Activated CD4-positive, alpha-beta T cell treated with anti-CD3 and anti-CD28 coated beads, Interleukin-2, amount 50 U/mL, for 4 hours (primary cell): ENCODE measurements around the gene PDIA5.

Source experiments
- DNase-seq, 2 experiments: peaks; one replicate each; pipeline ENCODE4 v3.0.0-alpha.2; 2020

PDIA5 gene

DNA sequence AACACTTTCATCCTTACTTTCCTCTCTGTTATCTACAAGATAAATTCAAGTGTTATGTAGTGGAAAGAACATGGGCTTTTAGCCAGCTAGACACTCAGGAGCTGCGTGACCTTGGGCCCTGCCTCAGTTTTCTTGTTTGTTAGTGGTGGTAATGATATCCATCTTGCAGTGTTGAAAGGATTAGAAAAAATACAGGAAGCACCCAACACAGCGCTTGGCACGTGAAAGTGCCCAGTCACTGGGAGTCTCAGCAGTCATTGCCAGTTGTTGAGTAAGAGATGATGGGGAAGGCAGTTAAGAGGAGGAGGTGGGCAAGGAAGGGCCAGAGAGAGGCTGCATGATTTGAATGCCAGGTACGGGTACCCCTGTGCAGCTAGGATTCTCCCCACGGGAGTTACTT is 5.3 kb downstream of the PDIA5 start:
- DNase-seq, result no peak

DNA sequence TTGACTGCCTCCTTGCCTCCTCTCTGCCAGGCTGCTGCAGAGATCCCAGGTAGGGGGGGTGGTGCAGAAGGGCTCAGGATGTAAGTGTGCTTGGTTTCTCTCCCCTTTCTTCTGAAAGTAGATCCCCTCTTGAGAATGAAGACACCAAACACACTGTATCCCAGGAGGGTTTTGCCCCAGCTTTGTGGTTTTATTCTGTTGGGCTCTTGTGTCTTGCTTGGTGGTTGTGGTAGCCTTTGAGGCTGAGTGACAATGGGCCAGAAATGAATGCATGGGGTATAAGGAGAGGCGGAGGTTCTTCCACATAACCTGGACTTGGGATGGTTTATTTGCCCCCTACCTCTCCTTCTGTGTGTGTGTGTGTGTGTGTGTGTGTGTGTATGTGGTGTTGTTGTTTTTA is 5.7 kb downstream of the PDIA5 start:
- DNase-seq, result no peak

DNA sequence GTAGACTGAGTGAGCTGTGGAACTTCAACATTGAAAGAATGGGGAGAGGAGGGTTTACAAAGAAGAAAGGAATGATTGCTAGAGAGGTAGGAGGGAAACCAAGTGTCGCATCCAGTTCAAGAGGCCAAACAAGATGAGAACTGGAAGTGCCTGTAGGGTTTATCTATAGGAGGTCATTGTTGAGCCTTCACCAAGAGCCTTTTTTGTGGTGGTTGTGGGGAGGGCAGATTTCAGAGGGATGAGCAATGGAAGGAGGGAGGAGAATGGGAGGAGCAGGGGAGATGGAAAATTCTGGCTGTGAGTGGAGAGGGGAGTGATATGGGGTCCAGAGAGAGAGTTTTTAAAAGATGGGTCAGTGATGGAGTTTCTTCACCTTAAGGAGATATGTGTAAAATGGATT is 8.5 kb downstream of the PDIA5 start:
- no peak for DNase-seq

DNA sequence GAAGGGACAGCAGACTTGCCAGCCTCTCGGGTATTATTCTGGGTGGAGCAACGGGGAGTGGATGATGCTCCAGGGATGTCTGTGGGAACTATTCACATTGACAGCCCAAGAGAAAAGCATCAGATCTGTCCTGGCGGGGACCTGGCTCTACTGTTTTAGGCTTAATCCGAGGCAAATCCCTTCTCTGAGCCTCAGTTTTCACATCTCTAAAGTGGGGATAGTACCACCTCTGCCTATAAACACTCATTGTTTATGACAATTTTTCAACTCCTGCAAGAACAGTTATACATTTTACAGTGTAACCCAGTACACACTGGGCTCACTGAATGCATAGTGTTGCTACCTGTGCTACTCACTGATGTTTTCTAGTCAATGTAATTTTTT is 9.3 kb downstream of the PDIA5 start:
- no peak for DNase-seq

DNA sequence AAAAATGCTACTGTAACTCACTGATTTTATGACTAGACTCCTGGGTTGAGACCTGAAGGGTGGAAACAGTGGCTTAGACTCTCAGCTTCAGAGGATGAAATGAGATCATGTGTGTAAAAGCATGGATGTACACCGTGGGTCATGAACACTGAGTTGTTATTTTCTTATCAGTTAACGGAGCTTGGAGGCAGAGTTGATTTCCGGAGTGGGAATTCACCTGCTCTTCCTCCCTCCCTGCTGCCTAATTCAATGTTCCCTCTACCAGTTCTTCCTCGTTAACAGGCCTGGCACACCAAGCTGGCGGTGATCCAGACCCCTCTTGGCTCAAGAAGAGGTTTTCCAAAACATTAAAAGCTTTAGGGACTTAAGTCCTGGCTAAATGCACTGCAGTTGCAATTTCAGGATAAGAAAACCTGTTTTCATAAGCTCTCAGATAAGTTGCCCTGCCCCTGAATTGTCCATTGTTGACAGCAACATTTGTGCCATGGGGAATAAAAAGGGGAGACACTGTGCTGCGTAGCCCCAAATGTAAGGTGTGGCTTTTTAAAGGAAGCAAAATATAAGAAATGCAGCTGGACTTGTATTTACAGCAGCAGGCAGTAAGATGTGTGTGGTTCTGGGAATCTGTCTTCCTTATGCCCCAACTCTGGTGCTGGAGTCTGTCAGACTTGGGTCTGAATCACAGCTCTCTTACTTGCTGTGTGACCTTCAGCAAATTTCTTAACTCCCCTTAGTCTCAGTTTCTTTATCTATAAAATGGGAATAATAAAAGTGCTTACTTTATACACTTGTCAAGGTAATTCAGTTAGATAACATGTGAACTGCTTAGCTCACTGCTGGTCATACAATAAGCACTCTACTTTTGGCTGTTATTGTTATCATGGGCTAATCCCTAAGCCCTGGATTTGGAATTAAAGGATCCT is 9.9 kb downstream of the PDIA5 start:
- DNase-seq, result no peak

DNA sequence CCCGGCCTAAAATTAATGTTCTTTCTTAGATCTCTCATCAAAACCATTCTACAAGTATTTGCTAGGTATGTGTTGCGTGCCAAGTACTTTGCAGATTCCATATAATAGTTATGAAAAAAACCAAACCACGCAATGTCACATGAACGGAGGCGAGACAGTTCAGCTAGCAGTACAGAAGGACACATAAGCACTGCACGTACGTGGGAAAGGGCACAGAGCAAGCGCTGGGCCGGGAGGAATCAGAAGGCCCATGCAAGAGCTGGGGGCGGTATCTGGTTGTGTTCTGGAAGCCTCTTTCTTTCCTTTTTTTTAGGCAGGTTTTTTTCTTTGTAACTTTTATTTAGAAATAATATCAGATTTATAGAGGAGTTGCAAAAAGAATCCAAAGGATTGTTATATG is 11.3 kb downstream of the PDIA5 start:
- DNase-seq, result no peak

DNA sequence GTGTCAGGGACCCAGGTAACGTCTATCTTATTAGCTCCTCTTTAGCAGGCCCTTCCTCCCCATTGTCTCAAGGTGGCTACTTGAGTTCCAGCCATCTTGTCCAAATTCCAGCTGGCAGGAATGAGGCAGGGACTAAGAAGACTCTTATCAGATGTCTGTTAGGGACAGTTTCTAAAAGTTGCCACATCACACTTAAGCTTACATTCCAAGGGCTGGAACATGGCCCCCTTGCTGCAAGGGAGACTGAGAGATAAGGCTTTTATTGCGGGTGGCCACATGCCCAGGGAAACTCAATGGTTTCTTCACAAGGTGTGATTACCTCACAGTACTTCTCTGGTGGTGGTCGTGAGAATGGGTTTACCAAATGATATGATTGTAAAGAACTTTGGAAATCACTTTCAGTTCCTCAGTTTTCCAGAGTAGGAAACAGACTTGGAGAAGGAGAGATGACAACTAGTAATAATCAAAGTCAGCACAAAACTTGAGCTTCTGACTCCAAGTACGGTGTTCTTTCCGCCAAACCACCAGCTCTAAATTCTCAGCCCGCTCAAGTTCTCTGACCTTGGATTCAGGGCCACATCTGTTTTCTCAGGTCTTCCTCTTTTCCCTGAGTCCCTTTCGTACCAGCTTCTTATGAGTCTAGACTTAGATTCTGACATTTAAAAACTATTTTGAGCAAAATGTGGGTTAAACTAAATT is 14.2 kb downstream of the PDIA5 start:
- no peak for DNase-seq

DNA sequence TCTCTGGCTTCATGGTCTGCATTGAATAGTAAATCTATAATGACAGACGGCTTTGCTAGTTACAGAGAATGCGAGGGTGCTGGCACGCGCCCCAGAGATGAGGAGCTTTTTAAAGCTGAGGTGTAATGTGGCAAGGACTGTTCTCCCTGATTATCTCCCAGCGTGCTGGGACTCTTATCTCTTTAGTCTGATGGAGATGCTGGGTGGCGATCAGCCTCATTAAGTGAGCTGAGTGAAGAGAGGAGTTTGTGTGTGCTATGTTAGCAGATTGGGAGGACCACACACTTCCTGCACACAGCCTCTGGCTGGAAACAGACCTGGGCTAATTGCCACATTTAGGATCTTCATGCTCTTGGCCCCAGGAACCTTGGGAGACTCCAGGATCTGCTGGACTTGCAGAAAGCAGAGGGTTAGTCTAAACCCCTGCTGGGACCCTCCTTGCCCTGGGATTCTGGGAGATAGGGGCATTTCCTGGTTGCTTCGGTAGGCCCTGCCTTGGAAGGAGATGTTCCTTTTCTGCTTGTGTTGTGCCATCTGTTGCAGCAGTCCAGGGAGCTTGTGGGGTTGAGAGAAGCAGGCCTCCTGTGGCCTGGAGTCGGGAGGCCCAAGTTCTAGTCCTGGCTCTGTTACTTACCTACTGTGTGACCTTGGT is 15.0 kb downstream of the PDIA5 start:
- DNase-seq, result no peak

DNA sequence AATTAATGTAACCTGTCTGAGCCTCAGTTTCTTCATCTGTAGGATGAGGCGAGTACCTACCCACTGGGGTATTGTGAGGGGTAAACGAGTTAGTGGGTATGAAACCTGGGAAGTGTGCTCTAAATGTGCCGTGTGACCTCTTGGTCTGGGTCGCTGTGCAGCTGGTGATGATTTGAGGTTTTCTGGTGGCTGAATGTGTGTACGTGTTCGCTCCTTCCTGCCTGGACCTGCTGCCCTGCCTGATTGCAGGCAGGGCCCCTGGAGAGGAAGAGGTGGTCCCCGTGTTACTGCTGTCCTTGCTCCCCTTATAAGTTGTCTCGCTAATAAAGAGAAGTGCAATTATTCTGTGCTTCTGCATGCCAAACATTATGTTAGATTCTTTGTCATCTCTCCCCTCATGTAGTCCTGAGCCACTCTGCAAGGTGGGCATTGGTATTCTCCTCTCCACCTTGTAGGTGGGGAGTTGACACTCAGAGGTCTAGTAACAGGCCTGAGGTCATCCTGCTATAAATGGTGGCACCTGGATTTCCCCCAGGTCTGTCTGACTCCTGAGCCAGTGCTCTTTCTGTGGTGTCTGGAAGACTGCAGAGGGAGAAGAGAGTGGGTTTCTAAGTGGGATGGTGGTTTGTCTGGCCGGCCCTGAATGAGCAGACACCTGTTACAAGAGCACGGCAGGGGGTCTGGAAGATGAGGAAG is 15.7 kb downstream of the PDIA5 start:
- DNase-seq, result no peak

DNA sequence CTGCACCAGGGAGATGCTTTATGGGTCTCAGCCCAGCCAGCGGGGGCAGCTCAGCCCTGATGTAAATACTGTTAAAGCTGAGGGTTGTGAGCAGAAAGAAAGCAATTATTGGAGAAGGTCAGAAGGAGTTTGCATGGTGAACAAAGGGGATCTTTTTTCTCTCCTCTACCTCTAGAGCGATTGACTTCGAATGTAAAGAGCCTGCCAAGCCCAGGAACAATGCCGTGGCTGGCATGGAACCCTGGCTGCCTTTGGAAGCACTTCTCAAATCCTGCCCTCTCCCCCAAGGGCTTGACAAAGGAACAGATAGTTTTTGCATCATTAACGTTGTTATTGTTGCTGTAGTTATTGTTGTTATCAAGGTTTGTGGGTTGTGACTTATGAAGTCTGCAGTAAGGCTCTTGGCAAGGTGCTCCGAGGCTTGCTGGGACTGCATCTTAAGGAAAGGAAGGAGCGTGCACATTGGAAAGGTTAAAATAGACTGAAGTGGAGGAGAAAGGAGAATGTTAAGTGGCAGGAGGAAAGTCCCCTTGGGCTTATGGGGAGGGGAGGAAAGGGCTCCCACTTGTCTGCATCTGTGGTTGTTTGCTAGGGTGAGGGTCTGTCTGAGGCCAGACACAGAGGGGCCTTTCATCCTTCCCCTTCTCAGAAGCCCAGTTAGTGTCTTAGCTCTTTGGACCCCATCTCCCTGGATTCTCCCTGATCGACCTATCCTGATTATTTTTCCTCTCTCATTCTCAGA is 16.7 kb downstream of the PDIA5 start:
- no peak for DNase-seq

DNA sequence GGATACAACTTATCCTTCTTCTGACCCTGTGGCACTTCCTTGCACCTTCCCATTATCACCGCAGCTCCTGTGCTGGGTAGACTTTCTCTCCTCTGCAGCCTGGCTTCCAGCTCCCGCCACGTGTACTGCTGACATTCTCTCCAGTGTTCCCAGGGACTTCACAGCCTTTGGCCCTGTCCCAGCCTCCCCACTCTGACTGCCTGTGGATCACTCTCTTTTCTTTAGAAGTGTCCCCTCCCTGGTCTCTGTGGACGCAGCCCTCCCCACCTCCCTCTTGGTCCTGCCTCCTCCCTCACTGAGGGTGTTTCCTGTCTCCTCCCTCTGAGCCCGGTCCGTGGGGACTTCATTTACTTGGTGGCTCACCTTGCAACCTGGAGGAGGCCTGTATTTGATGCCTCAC is 17.4 kb downstream of the PDIA5 start:
- DNase-seq, result no peak

DNA sequence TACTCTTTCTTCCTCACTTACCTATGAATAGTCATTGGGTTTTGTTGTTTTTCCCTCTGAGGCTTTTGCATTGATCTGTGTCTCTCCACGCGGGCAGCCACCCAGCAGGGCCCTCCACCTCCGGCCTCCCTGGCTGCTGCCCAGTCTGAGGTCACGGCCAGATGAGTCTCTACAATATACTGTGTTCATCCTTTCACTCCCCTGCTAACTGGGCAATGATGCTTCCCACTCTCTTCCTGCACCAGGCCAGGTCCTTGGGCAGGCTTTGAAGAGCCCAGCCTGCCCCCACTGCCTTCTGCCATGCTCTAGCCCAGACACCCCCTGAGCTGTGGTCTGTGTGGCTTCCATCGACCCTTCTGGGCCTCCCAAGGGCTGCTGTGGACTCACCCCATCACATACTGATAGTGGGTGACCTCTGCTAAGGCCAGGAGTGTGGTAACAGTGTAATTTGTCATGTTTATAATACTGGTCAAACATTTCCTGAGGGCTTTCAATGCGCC is 18.0 kb downstream of the PDIA5 start:
- no peak for DNase-seq

DNA sequence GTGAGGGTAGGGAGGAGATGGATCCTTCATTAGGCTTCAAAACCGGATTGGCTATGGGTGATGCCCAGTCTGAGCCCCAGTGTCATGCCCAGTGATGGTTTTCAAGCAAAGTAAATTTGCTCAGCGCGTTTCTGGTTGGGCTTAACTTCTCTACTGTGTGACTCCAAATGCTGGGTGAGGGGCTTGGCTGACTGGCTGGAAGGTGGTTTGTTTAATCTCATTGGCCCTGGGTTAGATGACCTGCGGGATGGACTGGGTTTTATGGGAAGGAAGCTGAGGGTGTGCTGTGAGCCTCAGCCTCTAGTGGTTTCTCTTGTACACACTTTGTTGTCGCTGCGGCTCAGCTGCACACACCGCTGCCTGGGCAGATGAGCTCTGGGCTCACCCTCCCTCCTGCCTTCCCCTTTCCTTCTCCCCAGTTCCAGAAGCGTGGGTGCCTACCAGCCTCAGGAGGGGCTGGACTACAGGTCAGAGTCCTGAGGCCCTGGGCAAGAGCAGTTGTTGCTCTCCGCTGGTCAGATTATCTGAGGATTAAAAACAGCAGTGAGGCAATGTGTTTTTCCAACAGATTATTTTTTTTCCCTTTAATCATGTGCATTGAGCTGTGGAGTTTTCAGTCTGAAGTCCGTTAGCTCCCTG is 18.6 kb downstream of the PDIA5 start:
- DNase-seq, result no peak

DNA sequence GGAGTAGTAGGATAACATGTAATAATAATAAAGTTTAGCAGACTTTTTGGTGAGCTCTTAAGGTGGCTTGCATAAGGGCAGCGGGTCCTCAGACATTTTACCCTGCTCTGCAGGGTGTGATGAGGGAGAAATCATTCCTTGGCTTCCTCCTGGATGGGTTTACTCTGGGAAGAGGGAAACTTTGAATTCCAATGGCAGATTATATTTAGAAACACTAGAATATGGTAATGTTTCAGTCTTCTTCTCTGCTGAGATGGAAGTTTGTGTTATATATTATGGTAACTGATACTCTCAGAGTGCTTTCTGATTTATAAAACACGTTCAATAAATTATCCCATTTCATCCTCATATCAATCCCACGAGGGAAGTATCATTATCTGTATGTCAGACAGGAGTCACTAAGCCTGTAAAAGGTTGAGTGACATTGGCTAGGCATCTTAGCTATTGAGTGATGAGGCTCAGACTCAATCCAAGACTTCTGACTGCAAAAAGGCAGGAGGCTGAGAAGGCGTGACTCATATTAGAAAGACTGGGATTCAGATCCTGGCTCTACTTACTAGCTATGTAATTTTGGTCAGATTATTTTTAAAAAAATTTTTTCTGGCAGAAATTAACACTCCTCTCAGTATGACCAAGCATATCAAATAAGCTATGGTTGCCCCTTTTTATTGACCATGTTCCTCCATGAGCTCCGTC is 19.3 kb downstream of the PDIA5 start:
- no peak for DNase-seq

DNA sequence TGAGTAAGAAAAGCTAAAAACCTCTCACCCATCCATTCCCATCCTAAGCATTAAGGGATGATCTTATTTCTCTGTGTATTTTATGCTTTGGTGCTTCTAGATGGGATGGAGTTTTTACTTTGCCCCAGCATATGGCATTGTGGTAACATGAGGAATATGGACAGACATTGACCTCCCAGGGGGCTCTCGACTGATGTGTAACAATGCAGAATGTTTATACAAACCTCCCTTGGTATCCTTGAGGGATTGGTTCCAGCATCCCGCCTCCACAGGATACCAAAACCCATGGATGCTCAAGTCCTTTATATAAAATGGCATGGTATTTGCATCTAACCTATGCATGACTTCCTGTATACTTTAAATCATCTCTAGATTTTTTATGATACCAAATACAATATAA is 21.6 kb downstream of the PDIA5 start:
- DNase-seq, result no peak

DNA sequence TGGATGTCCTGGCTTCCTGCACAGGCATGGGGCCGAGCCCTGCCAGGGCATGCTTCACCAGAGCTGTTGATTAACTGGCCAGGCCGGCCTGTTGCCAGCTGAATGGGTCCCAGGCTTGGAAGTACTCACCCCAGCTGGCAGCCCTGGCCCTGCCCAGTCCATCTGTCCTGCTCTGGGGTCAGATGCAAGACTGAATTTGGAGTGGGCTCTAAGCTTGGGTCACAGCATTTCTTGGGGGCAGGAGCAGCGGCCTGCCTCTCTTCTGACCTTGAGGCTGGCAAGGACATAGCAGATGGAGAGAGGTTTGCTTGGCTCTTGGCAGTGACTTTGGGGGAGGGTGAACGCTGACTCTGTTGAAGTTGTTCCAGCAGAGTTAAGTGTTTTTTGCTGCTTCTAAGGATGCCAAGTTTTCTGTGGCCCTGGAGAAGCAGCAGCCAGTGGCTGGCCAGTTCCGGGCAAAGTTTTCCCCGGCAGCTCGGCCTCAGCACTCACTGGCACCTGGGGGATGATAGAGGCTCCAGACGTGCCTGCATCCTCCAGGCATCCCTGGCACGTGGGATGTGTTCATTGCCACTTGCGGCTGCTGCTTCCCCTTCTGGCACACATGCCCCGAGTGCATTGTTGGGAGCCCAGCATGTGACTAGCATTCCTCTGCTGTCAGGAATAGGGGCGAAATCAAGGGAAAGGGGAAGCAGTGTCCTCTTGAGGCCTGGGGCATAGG is 22.9 kb downstream of the PDIA5 start:
- DNase-seq, result no peak

DNA sequence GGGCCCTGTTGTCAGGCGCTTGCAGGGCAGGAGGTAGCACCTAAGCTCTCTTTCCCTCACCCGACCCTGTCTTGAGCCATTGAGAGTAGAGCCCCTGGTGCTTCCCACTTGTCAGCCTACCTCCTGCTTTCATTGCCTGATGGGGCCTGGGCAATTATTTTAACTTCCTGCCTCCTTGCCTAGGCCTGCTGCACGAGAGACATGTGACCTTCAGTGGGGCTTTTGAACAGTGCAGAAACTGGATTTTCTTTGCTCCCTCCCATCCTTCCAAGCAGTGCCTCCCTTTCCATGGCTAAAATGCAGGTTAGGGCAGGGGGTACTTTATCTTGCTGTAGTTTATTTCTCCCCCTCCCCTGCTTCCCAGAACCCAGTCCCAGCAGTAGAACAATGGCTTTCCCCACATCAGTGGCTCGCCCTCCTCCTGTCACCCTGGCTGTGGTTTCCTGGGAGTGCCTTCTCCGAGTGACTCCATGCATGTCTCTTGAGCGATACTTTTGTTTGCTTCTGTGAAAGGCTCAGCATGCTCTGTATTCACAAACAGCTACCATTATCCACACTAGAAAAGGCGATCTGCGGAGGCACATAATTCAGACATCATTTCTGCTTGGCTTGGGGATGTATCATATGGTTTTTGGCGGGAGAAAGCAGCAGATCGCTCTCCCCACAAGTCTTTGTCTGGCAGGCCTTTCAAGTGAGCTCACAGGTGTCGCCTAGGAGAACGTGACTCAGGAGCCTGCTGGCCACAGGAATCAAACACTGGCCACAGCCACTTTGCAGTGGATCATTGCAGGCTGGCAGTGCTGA is 24.1 kb downstream of the PDIA5 start:
- DNase-seq, result no peak

DNA sequence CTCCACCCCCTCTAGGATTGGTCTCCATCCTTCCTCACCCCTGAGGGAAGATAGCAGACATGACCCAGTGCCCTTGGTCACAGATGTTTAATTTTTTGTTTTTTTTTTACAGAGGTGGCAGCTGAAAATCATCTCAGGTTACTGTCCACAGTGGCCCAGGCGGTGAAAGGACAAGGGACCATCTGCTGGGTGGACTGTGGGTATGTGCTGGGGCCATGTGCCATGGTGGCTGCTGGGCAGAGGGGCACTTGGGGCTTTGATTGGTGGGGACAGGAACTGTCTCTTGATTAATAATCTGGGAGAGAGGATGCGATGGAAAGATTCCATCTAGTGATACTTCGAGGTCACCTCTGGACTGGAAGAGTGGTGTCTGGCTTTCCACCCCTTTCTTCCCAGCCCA is 25.4 kb downstream of the PDIA5 start:
- DNase-seq, result no peak

DNA sequence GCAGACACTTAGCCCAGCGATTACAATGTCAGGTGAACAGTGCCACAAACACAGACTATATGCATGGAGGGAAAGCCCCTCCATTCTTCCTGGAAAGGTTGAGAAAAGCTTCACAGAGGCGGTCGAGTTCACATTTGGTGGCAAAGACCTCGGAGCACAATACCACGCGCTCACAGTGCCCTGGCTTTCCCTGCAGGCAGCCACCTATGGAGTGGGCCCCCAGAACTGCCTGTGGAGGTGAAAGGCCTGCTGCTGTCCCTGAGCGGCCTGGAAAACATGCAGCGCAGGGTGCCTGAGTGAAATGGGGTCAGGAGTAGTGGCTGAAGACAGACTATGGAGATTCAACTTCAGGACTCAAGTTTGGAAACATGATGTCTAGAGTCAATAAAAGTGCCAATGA is 26.9 kb downstream of the PDIA5 start:
- no peak for DNase-seq
